ENCODE data around the gene CYB561A3. TPM values are rescaled to one million over a fixed set of nuclear protein-coding genes. Genes with fewer than 3 reads are reported as not detected.

CYB561A3 gene
- total RNA-seq, 1 donor from 2014 or later = 34.1 TPM

DNA sequence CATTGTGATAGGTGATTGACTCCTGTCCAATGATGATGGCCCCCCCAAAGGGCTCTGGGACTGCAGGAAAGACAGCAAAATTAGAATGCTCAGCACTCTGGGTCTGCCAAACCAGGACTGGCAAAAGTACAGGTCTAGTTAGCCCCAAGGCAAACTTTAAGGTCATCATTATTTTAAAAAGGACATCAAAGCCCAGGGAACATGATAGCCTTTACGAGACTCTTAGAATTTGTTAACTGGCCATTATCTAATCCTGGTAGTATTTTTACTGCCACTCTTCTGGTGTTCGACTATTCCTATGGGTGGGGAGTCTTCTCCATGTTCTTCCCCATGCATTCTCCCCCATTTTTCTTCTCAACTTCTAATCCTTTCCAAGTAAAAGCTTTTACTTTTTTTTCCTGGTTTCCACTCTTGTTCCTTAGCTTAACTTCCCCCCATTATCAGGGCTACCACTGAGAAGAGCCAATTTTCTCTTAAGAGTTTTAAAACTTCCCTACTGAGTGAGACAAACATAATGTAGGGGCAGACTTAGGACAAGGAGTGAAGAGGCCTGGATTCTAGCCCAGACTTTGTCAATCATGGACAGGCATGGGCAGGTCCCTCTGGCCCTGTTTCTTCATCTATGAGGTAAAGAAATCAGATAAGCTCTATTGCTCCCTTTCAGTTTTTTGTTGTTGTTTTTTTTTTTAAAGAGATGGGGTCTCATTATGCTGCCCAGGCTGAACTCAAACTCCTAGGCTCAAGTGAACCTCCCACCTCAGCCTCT, 35.9 kb downstream of the CYB561A3 start:
- no peak overlapping the region for H3K4me3 Mint-ChIP-seq (ENCODE audit: low read depth)
- H3K36me3 Mint-ChIP-seq (ENCODE audit: low read depth) = peaks cover 82% of the 10 kb centered on the region
- intact Hi-C loops (cut with micrococcal nuclease) = no loop called here
- no peaks in the 10 kb centered on the region for H3K9me3 Mint-ChIP-seq
- peaks cover 25% of the 10 kb centered on the region for H3K4me1 Mint-ChIP-seq (ENCODE audit: low read depth)
- DNase-seq (ENCODE audit: low spot score) = no peak
- no peaks in the 10 kb centered on the region for H3K27me3 Mint-ChIP-seq (ENCODE audit: low read depth)
- H3K27ac Mint-ChIP-seq = no peak overlapping the region

DNA sequence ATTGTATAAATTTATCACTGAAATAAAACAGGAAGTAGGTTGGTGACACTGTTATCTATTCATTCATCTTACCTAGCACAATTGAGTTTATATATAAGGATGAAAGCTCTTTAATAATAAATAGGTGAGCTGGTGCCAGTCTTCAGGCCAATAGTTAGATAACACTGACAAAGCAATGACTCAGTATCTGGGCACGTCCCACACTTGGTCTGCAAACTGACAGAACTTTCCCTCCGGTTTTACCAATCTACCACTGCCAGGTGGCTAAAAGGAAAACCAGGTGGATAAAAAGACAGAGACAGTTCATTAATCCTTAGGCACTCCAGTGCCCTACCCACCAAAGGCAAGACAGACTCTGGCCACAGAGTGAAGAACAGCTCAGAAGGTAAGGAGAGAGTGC, 46.4 kb downstream of the CYB561A3 start:
- H3K27me3 Mint-ChIP-seq (ENCODE audit: low read depth) = no peaks in the 10 kb centered on the region
- no peak for DNase-seq (ENCODE audit: low spot score)
- peaks cover 69% of the 10 kb centered on the region for H3K36me3 Mint-ChIP-seq (ENCODE audit: low read depth)
- no peak overlapping the region for H3K4me3 Mint-ChIP-seq (ENCODE audit: low read depth)
- H3K27ac Mint-ChIP-seq = no peak overlapping the region
- no peaks in the 10 kb centered on the region for H3K9me3 Mint-ChIP-seq
- intact Hi-C loops (cut with micrococcal nuclease) = no loop called here
- H3K4me1 Mint-ChIP-seq (ENCODE audit: low read depth) = no peaks in the 10 kb centered on the region

DNA sequence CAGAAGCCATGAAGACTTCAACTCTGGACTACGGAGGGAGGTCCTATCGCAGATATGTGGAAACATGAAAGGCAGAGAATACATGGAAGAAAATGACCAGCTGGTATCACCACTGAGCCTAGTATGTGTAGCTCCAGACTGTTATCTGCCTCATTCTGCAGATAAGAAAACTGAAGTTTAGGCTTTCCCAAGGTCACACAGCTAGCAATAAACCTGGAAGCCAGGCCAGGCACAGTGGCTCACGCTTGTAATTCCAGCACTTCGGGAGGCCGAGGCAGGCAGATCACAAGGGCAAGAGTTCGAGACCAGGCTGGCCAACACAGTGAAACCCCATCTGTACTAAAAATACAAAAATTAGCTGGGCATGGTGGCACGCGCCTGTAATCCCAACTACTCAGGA, 50.9 kb downstream of the CYB561A3 start:
- peaks cover 40% of the 10 kb centered on the region for H3K36me3 Mint-ChIP-seq (ENCODE audit: low read depth)
- no peaks in the 10 kb centered on the region for H3K9me3 Mint-ChIP-seq
- DNase-seq (ENCODE audit: low spot score) = no peak
- no peaks in the 10 kb centered on the region for H3K4me1 Mint-ChIP-seq (ENCODE audit: low read depth)
- no peaks in the 10 kb centered on the region for H3K27me3 Mint-ChIP-seq (ENCODE audit: low read depth)
- intact Hi-C loops (cut with micrococcal nuclease) = no loop called here
- H3K27ac Mint-ChIP-seq = no peak overlapping the region
- no peak overlapping the region for H3K4me3 Mint-ChIP-seq (ENCODE audit: low read depth)

DNA sequence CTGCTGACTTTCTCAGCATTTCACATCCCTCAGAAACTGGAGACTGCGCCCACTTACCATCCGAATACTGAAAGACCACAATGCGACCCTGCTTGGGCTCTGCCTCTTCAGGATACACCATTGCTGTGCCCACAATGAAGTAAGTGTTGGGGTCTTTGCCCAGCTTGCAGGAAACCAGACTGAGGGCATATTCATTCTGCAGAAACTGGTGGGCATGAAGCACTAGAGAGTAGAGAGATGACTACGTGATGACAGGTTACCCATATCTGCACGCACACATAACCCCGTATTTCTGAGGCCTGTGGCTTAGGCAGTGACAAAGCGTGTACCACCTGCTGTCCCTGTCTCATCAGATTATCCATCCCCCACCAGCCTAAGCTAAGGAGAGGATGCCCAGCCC, 51.9 kb downstream of the CYB561A3 start:
- Mint-ChIP-seq H3K27me3 (ENCODE audit: low read depth) (no peaks in the 10 kb centered on the region), H3K9me3 (no peaks in the 10 kb centered on the region), H3K27ac (no peak overlapping the region), H3K4me1 (ENCODE audit: low read depth) (no peaks in the 10 kb centered on the region), H3K4me3 (ENCODE audit: low read depth) (no peak overlapping the region), H3K36me3 (ENCODE audit: low read depth) (peaks cover 42% of the 10 kb centered on the region)
- DNase-seq (ENCODE audit: low spot score) = no peak
- intact Hi-C loops (cut with micrococcal nuclease) = no loop called here

DNA sequence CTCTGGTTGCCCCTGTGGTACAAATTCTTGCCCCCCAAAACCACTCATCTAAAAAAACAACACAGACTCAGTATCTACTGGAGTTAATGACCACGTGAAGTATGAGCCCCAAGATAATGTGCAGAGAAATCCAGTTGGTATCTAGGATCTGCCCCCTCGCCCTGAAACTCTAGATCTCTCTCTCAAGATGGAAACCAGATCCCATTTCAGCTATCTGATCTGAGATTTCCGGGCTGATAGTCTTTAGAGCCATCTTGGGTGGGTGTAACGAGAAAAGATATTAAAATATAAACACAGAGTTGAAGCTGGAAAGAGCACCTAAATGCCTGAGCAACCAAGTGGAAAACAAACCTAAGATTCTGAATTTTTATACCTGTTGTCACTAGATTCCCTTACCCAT, 52.5 kb downstream of the CYB561A3 start:
- no peak for DNase-seq (ENCODE audit: low spot score)
- H3K9me3 Mint-ChIP-seq = no peaks in the 10 kb centered on the region
- no peak overlapping the region for H3K27ac Mint-ChIP-seq
- no peaks in the 10 kb centered on the region for H3K4me1 Mint-ChIP-seq (ENCODE audit: low read depth)
- H3K36me3 Mint-ChIP-seq (ENCODE audit: low read depth) = peaks cover 40% of the 10 kb centered on the region
- intact Hi-C loops (cut with micrococcal nuclease) = no loop called here
- H3K4me3 Mint-ChIP-seq (ENCODE audit: low read depth) = no peak overlapping the region
- H3K27me3 Mint-ChIP-seq (ENCODE audit: low read depth) = no peaks in the 10 kb centered on the region

DNA sequence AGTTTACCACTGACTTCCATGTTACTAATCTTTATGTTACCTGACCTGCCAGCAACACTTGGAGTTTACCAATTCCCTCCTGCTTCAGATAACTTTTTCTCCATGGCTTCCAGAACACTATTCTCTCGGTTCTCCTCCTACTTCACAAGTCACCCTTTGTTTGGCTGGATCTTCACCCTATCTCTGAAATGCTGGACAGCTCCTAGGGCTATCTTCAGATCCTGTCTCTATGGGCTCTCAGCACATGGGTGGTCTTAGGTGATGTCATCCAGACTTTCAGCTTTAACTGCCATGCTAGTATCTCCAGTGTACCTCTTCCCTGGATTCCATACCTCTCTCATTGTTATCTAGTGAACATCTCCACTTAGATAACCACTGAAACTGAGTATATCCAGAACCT, 54.3 kb downstream of the CYB561A3 start:
- Mint-ChIP-seq H3K36me3 (ENCODE audit: low read depth) (peaks cover 41% of the 10 kb centered on the region), H3K9me3 (no peaks in the 10 kb centered on the region), H3K27ac (no peak overlapping the region), H3K4me3 (ENCODE audit: low read depth) (no peak overlapping the region), H3K4me1 (ENCODE audit: low read depth) (no peaks in the 10 kb centered on the region), H3K27me3 (ENCODE audit: low read depth) (no peaks in the 10 kb centered on the region)
- DNase-seq (ENCODE audit: low spot score) = no peak
- intact Hi-C loops (cut with micrococcal nuclease) = no loop called here

DNA sequence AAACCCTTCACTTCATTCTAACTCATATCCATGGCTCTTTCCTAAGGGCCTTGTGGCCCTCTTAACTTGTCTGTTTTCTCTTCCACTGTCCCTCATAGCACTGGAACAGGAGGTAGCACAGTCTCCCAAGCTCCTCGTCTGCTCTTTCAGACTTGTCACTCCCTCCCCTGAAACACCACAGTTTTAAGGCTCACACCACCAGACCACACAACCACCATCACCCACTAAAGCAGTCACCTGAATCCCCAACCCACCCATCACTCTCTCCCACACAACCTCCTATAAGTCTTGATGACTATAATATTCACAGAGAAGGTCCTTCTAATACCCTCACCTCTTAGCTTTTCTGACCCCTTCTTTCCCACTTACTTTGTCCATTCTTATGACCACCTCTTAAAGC, 55.5 kb downstream of the CYB561A3 start:
- no peak for DNase-seq (ENCODE audit: low spot score)
- Mint-ChIP-seq H3K4me3 (ENCODE audit: low read depth) (no peak overlapping the region), H3K27ac (no peak overlapping the region), H3K27me3 (ENCODE audit: low read depth) (no peaks in the 10 kb centered on the region), H3K9me3 (no peaks in the 10 kb centered on the region), H3K36me3 (ENCODE audit: low read depth) (peaks cover 43% of the 10 kb centered on the region), H3K4me1 (ENCODE audit: low read depth) (no peaks in the 10 kb centered on the region)
- intact Hi-C loops (cut with micrococcal nuclease) = no loop called here

DNA sequence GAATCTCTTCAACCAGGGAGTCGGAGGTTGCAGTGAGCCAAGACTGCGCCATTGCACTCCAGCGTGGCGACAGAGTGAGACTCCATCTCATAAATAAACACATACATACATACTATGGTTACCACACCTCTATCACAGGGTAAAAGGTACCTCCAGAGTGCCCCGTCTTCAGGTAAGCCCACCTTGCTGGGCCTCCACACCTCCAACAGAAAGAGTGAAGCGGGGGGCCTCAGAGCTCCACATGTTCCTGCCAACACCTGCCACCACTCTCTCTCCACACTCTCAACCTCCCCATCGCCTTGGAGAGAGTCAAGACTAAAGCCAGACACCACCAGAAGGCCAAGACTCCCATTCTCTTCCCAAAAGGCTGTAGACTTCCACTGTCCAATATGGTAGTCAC, 56.3 kb downstream of the CYB561A3 start:
- H3K4me3 Mint-ChIP-seq (ENCODE audit: low read depth) = no peak overlapping the region
- H3K9me3 Mint-ChIP-seq = no peaks in the 10 kb centered on the region
- H3K36me3 Mint-ChIP-seq (ENCODE audit: low read depth) = peaks cover 48% of the 10 kb centered on the region
- no peak overlapping the region for H3K27ac Mint-ChIP-seq
- DNase-seq (ENCODE audit: low spot score) = no peak
- H3K4me1 Mint-ChIP-seq (ENCODE audit: low read depth) = no peaks in the 10 kb centered on the region
- intact Hi-C loops (cut with micrococcal nuclease) = no loop called here
- no peaks in the 10 kb centered on the region for H3K27me3 Mint-ChIP-seq (ENCODE audit: low read depth)

DNA sequence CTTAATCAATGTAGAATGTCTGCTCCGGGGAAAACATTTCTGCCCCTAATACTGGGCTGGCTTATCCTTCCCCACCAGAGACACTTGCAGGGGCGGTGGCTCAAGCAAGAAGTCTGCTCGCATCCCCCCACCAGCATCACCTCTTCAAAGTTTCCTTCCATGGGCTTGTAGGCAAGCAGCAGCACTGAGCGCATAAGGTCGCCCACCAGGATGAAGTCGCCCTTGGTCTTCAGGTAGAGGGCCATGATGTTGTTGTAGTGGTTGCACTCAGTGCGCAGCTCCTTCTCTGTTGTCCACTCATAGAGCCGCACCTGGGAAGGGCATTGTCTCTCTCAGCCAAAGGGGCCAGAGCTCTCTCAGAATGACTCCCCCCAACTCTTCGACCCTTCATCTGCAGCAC, 58.0 kb downstream of the CYB561A3 start:
- peaks cover 56% of the 10 kb centered on the region for H3K36me3 Mint-ChIP-seq (ENCODE audit: low read depth)
- H3K27me3 Mint-ChIP-seq (ENCODE audit: low read depth) = no peaks in the 10 kb centered on the region
- no peak overlapping the region for H3K27ac Mint-ChIP-seq
- DNase-seq (ENCODE audit: low spot score) = no peak
- peaks cover 4% of the 10 kb centered on the region for H3K4me1 Mint-ChIP-seq (ENCODE audit: low read depth)
- H3K9me3 Mint-ChIP-seq = no peaks in the 10 kb centered on the region
- no peak overlapping the region for H3K4me3 Mint-ChIP-seq (ENCODE audit: low read depth)
- intact Hi-C loops (cut with micrococcal nuclease) = no loop called here

DNA sequence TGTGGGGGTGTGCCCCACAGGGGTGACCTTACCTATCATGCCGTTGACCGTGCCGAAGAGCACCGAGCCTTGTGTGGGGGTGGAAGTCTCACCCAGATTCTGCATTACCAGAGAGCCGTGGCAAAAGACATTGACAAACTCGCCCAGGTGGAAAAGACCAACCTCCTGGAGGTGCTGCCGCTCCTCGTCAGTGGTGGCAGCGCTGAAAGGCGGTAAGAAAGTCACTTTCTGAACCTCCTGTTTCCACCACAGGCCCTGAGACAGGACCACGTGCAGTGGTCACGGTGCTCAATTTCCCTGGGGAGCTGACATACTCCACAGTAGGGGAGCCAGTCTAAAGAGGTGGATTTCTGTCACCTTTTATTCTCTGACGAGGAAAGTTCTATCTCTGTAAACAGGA, 59.1 kb downstream of the CYB561A3 start:
- H3K4me3 Mint-ChIP-seq (ENCODE audit: low read depth) = no peak overlapping the region

More for the DNA sequence above, 59.1 kb downstream of the CYB561A3 start:
- H3K4me1 Mint-ChIP-seq (ENCODE audit: low read depth) = peaks cover 15% of the 10 kb centered on the region
- no peaks in the 10 kb centered on the region for H3K27me3 Mint-ChIP-seq (ENCODE audit: low read depth)
- no peak for DNase-seq (ENCODE audit: low spot score)
- H3K27ac Mint-ChIP-seq = no peak overlapping the region
- H3K36me3 Mint-ChIP-seq (ENCODE audit: low read depth) = peaks cover 66% of the 10 kb centered on the region
- intact Hi-C loops (cut with micrococcal nuclease) = no loop called here
- no peaks in the 10 kb centered on the region for H3K9me3 Mint-ChIP-seq

Other genes starting within 250 kb of the CYB561A3 start
- gene VPS37C, start 200.5 kb downstream of the CYB561A3 start, total RNA-seq = 10.6 and 12.5 TPM in 2 replicates
- not detected in 2 replicates for gene PGA3, start 158.4 kb downstream of the CYB561A3 start, total RNA-seq
- not detected in 2 replicates for gene PGA4, start 139.5 kb downstream of the CYB561A3 start, total RNA-seq
- not detected in 2 replicates for gene PGA5, start 120.7 kb downstream of the CYB561A3 start, total RNA-seq
- gene VWCE, start 66.6 kb downstream of the CYB561A3 start, total RNA-seq = 8.1 and 10.1 TPM in 2 replicates
- 260 and 264 TPM in 2 replicates for gene DDB1, start 28.8 kb downstream of the CYB561A3 start, total RNA-seq
- gene TKFC, start 28.7 kb downstream of the CYB561A3 start, total RNA-seq = 72.8 and 78.3 TPM in 2 replicates
- 52.3 and 54.5 TPM in 2 replicates for gene TMEM138, start 492 bp upstream of the CYB561A3 start, total RNA-seq
- 18.5 and 20.5 TPM in 2 replicates for gene TMEM216, start 30.7 kb upstream of the CYB561A3 start, total RNA-seq
- gene CPSF7, start 68.1 kb upstream of the CYB561A3 start, total RNA-seq = 123 and 135 TPM in 2 replicates
- gene SDHAF2, start 68.2 kb upstream of the CYB561A3 start, total RNA-seq = 41.6 and 46.4 TPM in 2 replicates
- gene LRRC10B, start 146.9 kb upstream of the CYB561A3 start, total RNA-seq = 0.07 and 0.11 TPM in 2 replicates
- 0.09 and 0.30 TPM in 2 replicates for gene SYT7, start 219.2 kb upstream of the CYB561A3 start, total RNA-seq